ENCODE data around the gene SORT1.

DNA sequence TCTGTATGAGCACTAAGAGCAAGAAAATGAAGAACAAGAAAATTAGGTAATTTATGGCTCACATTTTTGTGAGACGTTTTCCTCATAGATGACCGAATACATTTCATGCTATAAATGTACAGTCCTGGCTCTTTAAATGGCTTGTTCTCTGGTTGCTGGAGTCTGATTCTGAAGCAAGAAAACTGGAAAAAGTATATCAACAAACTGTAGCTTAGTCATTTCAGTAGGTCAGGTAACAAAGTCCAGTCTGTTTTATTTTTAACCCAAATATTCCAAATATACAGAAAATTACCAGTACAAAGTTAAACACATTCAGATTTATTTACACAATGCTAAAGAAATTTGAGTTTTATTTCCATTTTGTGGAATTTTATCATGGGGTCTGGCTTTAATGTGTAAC lies 88.4 kb downstream of the SORT1 start:
- no peak for TF ChIP-seq RXRA (CRISPR knock-in tag; IDR thresholded peaks at IDR 0.05)
- no peak for TF ChIP-seq SUZ12 (IDR thresholded peaks at IDR 0.05; ENCODE audit: low read depth, low read length)
- TF ChIP-seq, protein P1, sequence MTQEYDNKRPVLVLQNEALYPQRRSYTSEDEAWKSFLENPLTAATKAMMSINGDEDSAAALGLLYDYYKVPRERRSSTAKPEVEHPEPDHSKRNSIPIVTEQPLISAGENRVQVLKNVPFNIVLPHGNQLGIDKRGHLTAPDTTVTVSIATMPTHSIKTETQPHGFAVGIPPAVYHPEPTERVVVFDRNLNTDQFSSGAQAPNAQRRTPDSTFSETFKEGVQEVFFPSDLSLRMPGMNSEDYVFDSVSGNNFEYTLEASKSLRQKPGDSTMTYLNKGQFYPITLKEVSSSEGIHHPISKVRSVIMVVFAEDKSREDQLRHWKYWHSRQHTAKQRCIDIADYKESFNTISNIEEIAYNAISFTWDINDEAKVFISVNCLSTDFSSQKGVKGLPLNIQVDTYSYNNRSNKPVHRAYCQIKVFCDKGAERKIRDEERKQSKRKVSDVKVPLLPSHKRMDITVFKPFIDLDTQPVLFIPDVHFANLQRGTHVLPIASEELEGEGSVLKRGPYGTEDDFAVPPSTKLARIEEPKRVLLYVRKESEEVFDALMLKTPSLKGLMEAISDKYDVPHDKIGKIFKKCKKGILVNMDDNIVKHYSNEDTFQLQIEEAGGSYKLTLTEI (CRISPR knock-in tag; conservative IDR thresholded peaks at IDR 0.05) = no peak
- TF ChIP-seq GTF2F1 (IDR thresholded peaks at IDR 0.05; ENCODE audit: low read length) = no peak
- TF ChIP-seq ZNF335 (CRISPR knock-in tag; IDR thresholded peaks at IDR 0.05) = no peak
- no peak for TF ChIP-seq RBFOX2 (IDR thresholded peaks at IDR 0.05; ENCODE audit: low read depth, low read length)
- no peak for TF ChIP-seq ZBTB43 (CRISPR knock-in tag; conservative IDR thresholded peaks at IDR 0.05)
- TF ChIP-seq CBX5 (CRISPR knock-in tag; IDR thresholded peaks at IDR 0.05; ENCODE audit: borderline replicate concordance) = no peak
- TF ChIP-seq GFI1 (CRISPR knock-in tag; IDR thresholded peaks at IDR 0.05; ENCODE audit: borderline replicate concordance) = 0 out of 2 replicates have a peak, but pooled peaks have one; percentile 19
- no peak for TF ChIP-seq ZNF138 (CRISPR knock-in tag; IDR thresholded peaks at IDR 0.05; ENCODE audit: low read depth)
